Endothelial cell of umbilical vein (primary cell): ENCODE data around the gene VIT.

Experiments used
- CTCF ChIP-seq, 2 donors: IDR thresholded peaks; 1 replicate in 1 of 2; 2 replicates in 1 of 2; pipeline ENCODE4 v1.5.1; 2011; ENCODE audit warnings: low read length in 2 of 2, mild to moderate bottlenecking in 2 of 2, moderate library complexity in 2 of 2, control low read depth in 1 of 2, inconsistent platforms in 1 of 2, low read depth in 1 of 2; ENCODE audit not compliant: insufficient read depth in 1 of 2; ENCODE audit errors: extremely low read depth in 1 of 2
- EZH2 ChIP-seq: IDR thresholded peaks from 2 replicates; pipeline ENCODE4 v1.6.1; 2012; ENCODE audit warnings: borderline replicate concordance, low read depth, mild to moderate bottlenecking, moderate library complexity, low read length, inconsistent platforms; ENCODE audit not compliant: severe bottlenecking
- FOS ChIP-seq: IDR thresholded peaks from 2 replicates; pipeline ENCODE4 v1.6.1; 2011; ENCODE audit warnings: mild to moderate bottlenecking, low read length, moderate library complexity, borderline replicate concordance; ENCODE audit not compliant: insufficient read depth
- JUN ChIP-seq: IDR thresholded peaks from 2 replicates; pipeline ENCODE4 v1.6.1; 2011; ENCODE audit warnings: borderline replicate concordance, low read depth; ENCODE audit not compliant: insufficient read length, insufficient read depth
- MAX ChIP-seq: IDR thresholded peaks from 2 replicates; pipeline ENCODE4 v1.6.1; 2011; ENCODE audit not compliant: insufficient read depth, insufficient read length
- POLR2A ChIP-seq: IDR thresholded peaks from 2 replicates; pipeline ENCODE4 v1.6.1; 2012; ENCODE audit warnings: low read depth, mild to moderate bottlenecking, control low read depth, low read length
- POLR2AphosphoS5 ChIP-seq: IDR thresholded peaks from 2 replicates; pipeline ENCODE4 v1.6.1; 2012; ENCODE audit warnings: low read depth, mild to moderate bottlenecking, control low read depth, low read length, moderate library complexity; ENCODE audit not compliant: insufficient read depth

GRCh38 chr2:36756438-36756837, 59.9 kb downstream of the VIT start:
- TF ChIP-seq POLR2A (no peak), POLR2AphosphoS5 (no peak), CTCF (IDR thresholded peaks at IDR 0.05; ENCODE audit: extremely low read depth in 1 of 2, insufficient read depth in 1 of 2, low read depth in 1 of 2, low read length in 2 of 2) (no peak), JUN (no peak), EZH2 (no peak), MAX (no peak), FOS (no peak)
